HG03045 (cell line): Measurements from ENCODE around the gene CPNE5.

Experiments
- ATAC-seq: cut with Tn5 transposase; IDR thresholded peaks from one replicate; pipeline ENCODE4 v1.9.1; 2021; ENCODE audit warnings: mild to moderate bottlenecking, moderate library complexity; ENCODE audit not compliant: unreplicated experiment

CPNE5 gene

DNA sequence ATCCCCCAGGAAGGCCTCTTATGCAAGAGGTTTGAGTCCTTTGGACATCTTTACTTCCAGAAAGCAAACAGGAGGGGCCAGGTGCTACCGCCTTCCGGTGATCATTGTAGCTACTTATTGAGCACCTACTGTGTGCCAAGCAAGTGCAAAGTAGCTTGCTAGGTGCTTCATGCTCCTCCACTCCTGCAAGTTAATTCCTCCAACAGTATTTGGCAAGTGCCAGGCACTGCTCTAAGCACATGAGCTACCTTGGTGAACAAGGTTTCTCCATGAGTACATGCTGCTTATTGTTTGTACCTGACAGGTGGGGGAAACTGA, 2.3 kb downstream of the CPNE5 start:
- no peak for ATAC-seq

DNA sequence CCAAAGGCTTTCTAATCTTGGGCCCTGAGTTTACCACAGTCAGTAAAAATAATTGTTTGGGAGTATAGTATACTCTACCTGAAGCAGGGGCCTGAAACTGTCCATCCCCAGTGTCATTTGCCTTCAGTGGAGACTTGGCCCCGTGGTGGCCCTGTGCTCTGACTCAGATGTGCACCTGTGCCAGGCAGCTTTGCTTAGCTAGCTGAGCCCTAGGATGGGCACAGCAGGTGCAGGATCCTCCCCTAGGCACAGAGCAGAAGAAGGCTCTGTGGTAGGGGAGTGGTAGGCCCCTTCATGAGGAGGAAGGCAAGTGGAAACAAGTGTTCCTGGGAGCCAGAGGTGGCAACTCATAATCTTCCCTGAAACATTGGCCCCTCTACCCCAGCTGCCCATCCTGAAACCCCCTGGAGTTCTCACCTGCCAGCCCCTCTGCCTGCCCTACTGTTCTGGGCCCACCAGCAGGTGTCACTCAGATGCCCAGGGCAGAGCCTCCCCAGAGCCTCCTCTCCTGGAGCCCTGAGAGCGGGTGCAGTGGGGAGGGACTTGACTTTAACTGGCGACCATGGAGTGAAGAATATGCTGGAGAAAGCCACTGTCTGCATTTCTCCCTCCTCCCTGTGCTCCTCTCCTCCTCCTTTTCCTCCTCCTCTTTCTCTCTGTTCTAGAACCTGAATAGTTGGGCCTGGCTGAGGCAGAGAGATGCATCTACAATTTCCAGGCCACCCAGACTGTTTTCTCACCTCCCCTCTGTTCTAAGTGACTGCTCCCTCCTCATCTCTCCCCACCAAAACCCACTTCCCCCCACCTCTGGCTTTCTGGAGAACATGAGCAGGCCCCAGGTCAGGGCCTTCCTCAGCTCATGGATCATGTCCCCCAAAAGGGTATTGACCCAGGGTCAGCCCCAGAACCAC, 2.9 kb downstream of the CPNE5 start:
- no peak for ATAC-seq

DNA sequence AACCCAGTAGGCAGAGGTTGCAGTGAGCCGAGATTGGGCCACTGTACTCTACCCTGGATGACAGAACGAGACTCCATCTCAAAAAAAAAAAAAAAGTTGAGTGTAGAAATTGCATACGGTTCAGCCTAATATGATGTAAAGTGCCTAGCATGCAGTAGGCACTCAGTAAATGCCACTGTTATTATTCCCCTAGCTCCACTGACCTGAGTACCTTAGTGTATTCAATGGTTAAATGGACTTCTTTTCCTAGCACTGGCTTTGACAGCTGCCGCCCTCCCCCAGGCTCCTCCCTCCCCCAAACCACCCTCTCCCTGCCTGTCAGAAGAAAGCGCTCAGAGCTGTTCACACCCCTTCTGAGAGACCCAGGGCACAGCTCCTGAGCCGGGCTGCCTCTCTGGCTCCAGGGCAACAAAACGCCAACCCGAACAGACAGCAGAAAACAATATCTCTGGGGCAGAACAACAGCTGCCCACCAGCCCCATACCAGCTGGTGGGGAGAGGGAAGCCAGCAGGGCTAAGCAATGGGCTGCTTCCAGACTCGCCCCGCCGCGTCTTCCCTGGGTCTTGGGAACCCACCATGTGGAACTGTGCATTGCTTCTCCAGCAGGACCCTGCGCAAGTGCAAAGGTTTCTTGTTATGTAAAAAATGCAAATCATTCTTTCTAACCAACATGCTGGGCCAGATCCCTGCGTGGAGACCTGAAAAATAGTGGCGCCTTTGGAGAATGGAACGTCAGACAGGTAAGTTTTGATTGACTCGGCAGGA, 4.5 kb downstream of the CPNE5 start:
- ATAC-seq: no peak

DNA sequence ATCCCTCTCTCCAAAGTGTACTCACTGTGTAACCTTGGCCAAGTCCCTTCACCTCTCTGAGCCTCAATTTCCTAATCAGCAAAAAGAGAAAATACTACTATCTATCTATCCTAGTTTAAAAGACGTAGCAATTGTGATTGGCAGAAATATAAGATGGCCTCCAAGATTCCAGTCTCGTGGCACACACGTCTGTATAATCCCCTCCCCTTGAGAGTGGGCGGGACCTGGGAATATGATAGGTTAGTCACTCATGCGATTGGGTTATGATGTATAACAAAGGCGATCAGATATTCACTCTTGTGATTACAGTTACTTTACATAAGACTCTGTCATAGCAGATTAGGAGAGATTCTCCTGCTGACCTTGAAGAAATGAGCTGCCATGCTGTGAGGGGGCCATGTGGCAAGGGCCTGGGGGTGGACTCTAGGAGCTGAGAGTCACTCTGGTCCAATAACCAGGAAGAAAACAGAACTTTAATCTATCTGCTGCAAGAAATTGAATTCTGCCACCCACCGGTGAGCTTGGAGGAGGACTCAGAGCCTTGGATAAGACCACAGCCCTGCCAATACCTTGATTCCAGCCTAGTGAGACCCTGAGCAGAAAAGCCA, 6.0 kb downstream of the CPNE5 start:
- no peak for ATAC-seq

DNA sequence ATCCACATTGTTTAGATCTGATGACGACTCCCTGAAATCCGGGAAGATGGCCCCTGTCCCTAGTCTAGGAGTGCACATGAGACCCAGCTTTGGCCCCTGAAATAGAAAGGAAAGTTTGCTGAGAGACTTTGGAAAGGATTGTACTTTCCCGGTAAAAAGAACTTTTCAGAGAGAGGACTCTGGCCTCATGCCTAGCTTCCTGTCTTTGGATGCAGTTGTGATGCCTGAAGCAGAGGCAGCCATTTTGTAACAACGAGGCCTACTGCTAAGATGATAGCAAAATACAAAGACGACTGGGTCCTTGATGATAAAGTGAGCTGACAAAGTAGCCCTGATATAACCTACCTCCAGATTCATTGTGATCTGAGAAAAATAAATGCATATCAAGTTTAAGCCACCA, 6.9 kb downstream of the CPNE5 start:
- ATAC-seq: no peak

DNA sequence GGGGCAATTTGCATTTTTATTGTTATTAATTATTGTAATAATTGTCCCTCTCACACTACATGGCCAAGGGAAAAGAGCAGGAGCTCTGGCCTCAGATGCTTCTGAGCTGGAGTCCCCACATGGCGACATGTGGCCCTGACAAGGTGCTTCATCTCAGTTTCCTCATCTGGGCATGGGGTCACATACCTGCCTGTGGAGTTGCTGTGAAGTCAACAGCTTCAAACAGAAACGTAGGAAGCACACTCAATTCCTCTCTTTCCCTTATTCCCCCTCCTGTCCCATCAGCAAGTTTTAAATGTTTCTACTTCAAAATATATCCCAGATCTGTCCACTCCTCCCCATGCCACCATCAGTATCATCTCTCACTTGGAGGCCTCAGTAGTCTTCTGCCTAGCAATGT, 8.7 kb downstream of the CPNE5 start:
- ATAC-seq: no peak

DNA sequence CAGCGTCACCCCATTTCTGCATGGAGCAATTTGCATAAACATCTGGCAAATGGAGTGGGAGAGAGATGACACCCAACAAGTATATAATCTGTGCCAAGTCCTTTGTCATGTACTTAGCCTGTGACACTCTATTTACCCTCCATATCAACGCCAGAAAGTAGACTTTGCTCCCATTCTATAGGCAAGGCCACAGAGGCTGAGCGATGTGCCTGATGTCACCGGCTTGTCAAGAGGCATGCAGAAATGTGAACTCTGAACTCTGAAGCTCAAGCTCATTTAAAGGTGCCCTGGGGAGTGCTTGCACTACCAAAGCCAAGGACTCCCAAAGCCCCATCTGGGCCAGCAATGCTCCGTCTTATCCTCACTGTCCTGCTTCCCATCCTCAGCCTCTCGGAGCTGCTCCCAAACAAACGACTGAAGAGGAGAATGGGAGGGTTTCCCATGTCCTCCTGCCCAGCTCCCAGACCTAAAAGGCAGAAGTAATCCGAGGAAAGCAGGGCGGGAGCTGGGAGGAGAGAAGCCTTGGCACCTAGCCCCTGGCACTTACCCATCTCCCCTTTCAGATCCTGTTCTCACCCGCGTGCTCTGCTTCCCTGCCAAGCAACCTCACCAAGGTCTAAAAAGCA, 9.2 kb downstream of the CPNE5 start:
- no peak for ATAC-seq

DNA sequence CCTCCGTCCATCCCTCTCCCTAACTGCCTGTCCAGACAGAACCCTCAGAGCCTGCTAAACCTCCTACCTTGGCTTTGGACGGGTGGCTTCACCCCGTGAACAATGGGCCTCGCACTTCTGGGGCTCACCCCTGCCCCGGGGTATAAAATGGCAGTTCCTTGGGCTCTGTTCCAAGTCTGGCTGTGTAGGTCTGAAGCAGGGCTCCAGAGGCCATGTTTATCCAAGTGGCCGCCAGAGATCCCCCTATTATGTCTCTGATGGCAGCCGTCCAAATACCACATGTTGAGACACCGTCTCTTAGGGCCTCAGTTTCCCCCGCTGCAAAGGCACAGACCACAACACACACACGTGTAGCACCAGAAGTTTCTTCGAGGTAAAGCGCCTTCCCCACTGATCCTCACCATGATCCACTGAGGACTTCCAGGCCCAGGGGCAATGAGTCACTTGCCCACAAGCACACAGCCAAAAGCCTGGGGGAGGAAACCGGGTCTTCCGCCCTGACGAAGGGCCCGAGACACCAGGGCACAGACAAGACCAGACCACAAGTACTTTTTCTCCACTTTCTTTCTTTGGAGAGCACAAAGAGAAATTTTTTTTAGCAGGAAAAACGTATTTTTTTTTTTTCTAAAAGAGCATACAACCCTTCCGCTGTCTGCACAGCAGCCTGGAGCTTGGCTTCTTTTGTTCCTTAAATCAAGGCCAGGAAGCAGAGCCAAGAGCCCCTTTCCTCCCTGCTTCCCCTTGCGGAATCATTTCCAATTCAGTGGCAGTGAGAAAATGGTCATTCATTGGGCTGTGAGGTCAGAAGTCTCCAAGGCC, 11.8 kb downstream of the CPNE5 start:
- no peak for ATAC-seq

DNA sequence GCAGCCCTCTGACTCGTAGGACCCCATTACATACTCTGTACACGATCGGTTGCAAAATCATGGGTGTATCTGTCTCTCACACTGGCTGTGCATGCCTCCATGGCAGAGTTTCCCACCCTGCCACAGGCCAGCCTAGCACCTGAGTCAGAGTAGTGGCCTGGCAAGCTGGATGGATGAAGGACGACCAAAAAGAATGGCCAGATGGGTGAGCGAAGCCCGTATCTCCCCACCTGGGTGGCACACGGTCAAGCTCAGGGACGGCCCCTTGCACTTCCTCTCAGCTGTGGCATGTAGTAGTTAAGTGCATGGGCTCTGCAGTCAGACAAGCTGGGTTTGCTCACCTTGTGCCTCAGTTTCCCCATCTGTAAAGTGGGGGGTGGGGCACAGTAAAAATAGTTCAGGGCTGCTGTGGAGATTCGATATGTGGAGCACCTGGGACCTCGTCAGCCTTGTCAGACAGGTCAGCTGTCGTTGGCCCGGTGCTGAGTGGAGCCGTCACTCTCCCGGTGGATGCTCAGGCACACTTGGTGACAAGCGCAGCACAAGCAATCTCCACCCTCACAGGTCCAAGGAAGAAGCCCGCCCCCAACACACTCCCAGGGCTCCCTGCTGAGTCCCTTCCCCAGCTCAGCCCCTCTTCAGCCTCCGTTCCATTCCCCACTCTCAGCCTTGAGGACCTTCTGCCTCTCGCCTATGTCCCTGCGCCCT, 12.6 kb downstream of the CPNE5 start:
- no peak for ATAC-seq

DNA sequence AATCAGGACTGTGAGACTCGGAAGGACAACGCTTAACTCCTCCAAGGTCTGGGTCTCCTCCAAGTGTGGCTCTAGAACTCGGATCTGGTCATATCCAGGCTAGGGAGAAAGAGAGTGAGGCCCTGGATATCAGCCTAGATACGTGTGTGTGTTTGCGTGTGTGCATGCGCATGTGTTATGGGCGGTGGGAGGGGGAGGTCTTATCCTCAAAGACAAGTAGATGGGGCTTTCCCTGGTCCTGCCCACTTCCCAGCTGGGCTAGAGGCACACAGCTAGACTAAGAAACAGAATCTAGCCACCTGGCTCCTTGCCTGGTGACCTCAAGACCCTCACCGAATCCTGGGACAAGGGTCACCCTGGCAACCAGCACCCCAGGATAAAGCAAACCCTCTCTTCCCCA, 13.2 kb downstream of the CPNE5 start:
- ATAC-seq: no peak

DNA sequence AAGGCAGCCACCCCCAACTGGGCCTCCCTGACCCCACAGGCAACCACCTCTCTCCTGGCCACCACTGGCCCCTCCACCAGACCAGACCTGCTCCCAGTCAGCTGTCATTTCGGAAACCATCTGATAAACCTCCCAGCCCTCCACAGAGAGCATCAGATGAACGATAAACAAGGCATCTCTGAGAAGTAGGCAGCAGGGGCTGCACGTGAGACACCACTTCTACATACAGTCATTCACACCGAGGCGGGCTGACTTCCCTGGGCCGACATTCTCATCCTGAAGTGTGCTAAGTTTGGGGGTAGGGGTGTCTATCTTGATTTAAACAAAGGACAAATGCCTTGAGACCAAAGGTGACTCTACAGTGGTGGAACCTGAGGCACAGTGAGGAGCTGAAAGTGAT, 13.8 kb downstream of the CPNE5 start:
- no peak for ATAC-seq

DNA sequence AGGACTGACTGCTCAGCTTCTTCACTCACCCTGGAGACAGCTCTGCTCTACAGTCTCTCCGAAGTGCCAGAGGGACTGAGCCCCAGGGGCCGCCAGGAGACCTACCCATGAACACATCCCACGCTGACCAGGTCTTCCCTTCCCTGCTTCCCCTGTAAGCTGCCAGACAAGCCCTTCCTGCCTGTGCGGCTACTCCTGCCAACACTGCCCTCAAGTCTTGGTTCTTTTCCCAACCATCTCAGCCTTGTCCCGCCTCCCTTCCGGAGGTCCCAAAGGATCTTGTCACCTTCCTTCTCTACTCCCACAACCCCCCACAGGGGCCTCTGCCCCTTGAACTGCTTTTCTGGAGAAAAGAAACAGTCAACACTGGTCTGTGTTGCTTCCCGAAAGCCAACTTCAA, 15.0 kb downstream of the CPNE5 start:
- ATAC-seq: no peak

DNA sequence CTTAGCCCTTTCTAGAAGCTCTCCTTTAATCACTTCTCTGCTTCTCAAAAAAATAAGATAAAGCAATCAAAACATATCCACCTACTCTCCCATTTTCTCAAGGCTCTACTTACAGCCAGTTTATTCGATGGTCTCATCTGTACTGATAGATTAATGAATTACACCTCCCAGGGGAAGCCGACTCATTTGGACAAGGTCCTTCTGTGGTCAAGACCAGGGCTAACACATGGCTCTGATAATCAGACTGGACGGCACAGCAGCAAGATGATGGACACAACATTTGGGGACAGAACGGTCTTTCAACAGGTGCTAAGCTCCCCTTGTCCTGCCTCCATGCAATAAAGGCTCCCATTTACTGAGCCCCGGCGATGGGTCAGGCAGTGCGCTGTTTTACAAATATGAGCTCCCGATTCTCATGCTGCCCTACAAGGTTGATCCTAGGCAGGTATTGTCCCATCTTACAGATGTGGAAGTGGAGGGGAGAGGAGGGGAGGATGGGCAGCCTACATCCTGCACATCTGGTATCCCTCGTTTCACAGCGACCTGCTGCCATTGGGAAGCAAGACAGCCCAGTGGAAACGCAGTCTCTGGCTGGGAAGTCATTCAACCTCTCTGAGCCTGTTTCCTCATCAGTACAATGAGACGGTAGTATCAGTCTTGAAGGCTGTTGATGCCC, 15.7 kb downstream of the CPNE5 start:
- ATAC-seq: no peak

DNA sequence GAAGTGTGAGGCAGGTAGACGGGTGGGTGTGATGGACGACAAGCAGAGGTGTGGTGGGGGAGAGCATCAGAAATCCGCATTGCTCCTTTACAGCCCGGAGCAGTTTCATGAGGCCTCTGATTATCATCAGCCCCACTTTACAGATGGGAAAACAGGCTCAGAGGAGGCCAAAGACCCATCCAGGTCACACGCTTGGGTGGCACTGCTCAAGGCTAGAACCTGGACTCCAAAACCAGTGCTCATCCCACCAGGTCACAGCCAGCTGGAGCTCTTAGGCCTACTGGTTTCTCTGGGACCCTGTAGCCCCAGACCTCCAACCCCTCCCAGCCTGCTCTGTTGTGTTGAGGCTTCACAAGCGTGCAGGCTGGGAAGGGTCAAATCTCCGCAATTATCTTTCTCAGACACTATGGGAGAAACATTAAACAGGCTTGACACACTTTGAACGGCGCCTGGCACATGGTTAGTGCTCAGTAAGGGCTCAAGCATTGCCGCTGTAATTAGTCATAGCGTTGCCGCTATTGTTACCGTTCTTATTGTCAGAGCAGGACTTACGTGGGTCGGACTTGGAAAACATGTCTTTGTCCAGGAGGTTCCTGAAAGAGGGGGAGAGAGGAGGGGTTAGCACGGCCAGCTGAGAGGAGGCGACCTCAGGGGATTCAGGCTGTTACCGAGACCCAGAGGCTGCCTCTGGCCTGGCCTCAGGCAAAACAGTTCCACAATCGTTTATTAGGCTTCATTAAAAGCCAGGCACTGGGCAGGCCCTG, 16.6 kb downstream of the CPNE5 start:
- no peak for ATAC-seq

DNA sequence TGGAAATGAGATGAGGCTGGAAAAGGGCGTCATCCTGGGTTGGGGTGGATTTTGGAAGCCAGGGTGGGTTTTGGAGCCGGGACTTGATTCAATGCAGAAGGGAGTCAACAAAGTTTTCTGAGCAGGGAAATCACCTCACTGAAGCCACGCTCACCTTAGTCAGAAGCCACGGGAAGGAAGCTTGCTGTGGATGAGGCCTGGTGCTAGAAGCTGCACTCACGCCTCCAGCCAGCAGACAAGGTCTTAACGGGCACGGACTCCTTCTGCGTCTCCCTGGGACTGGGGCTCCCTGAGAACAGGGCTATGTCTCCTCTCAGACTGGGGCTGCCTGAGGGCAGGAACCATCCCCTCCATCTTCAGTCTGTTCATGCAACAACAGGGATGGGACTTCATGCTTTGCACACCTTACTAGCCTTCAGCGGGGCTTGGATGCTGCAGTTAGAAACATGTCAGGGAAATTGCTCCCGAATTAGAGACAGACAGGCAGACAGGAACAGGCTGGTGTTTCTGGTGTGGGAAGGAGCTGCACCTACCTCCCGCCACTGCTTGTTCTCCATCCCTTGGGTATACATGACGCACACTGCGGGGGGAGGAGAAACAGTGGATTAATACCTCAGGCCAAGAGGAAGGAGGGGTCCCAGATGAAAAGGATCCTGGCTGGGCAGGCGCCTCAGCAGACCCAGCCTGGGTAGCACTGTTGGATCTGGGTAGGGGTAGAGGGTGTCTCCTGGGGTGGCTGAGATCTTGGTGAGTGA, 17.5 kb downstream of the CPNE5 start:
- no peak for ATAC-seq

DNA sequence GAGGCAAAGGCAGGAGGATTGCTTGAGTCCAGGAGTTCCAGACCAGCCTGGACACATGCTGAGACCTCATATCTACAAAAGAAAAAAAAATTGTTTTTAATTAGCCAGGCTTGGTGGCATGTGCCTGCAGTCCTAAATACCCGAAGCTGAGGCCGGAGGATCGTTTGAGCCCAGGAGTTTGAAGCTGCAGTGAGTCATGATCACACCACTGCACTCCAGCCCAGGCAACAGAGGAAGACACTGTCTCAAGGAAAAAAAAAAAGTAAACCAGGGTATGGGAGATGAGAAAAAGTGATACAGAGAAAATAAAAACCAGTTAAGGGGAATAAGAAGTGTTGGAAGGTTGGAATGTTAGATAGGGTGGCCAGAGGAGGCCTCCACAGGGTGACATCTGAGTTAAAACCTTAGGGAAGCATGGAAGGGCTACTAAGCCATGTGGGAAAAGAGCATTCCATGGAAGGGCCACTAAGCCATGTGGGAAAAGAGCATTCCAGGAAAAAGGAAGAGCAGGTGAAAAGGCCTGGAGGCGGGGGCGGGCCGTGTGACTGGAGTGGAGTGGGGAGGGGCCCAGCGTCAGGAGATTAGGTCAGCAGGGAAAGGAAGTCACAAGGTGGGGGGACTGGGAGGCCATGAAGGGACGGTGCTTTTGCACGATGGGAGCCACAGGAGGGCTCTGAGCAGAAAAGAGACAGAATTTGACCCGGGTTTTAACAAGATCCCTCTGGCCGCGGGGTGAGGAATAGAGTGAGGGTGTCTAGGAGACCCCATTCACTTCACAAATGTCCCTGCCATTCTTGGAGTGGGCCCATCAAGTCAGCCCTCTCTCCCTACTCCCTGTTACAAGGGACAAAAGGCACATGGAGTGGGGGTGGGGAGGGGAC, 18.3 kb downstream of the CPNE5 start:
- ATAC-seq: no peak

DNA sequence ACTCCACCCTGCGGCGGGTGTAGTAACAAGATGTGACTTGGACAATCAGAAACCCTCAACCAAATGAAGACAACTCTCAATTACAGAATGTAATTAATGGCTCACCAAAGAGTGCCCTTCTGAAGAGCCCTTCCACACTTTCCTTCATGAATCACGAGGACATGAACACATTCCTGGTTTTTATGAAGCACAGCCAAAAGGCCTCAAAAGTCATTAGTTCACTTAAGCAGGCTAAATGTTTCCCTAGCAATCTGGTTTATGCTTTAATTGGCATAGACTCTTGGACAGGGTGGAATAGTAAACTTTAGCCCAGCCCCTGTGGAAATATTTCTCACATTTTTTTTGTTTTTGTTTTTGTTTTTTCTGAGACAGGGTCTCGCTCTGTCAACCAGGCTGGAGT, 20.5 kb downstream of the CPNE5 start:
- ATAC-seq: no peak
